SW480 (cell line): ENCODE measurements around the gene SELENOM.
"Not testable (repeated sequence)": the region's sequence is repeated elsewhere in the genome, so short reads cannot be mapped to it uniquely, and the experiment has no call there.

Experiments used
- DNase-seq: peaks from one replicate; pipeline ENCODE4 v3.0.0-alpha.2; 2016; ENCODE audit warnings: low spot score

Gene SELENOM

GRCh38 chr22:31130873-31131272 is 23.5 kb upstream of the SELENOM start:
- no peak for DNase-seq

DNA sequence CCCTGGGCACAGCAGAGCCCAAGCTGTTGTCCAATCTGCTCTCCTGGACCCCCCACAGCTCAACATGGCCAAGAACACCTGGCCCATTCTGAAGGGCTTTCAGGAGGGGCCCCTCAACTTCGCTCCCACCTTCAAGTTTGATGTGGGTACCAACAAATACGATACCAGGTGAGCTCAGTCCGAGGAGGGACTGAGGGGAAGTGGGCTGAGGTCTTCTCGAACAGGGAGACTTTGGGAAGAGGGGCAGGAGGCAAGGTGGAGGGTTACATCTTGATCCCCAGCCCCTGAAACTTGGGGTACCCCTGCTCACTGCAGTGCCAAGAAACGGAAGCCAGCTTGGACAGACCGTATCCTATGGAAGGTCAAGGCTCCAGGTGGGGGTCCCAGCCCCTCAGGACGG is 20.8 kb upstream of the SELENOM start:
- DNase-seq = no peak

DNA sequence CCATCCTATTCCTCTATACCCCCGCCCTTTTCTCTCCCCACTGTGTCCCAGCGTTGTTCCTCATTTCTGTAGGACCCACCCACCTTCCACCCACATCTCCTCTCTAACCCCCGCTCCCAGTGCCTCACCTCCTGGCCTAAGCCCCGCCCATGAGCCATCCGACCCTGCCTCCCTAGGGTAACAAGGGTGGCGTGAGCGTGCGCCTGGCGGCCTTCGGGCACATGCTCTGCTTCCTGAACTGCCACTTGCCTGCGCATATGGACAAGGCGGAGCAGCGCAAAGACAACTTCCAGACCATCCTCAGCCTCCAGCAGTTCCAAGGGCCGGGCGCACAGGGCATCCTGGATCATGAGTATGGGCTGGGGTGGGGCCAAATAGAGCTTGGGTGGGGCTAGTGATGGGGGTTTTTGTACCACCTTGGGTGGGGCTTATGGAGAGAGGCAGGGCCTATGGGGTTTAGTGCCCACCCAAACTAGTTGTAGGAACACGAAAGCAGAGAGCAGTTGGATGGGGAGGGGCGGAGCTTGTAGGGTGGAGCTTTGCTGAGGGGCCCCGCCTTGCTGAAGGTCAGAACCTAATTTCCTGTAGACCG is 19.9 kb upstream of the SELENOM start:
- DNase-seq = no peak

GRCh38 chr22:31126869-31127175 is 19.5 kb upstream of the SELENOM start:
- DNase-seq = no peak

- DNase-seq = no peak
Observed at GRCh38 chr22:31126128-31126868, 18.9 kb upstream of the SELENOM start.

DNA sequence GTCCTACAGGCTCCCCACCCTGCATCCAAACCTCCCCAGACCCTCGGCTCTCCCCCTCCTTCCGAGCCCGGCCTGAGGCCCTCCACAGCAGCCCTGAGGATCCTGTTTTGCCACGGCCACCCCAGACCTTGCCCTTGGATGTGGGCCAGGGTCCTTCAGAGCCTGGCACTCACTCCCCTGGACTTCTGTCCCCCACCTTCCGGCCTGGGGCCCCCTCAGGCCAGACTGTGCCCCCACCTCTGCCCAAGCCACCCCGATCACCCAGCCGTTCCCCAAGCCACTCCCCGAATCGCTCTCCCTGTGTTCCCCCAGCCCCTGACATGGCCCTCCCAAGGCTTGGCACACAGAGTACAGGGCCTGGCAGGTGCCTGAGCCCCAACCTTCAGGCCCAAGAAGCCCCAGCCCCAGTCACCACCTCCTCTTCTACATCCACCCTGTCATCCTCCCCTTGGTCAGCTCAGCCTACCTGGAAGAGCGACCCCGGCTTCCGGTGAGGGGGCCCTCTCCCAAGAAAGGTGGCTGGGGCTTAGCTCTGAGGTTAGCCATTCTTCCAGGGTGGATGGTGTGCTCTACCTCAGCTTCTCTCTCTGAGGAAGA is 18.3 kb upstream of the SELENOM start:
- DNase-seq = no peak

- no peak for DNase-seq
Observed at GRCh38 chr22:31124811-31125465, 17.6 kb upstream of the SELENOM start.

DNA sequence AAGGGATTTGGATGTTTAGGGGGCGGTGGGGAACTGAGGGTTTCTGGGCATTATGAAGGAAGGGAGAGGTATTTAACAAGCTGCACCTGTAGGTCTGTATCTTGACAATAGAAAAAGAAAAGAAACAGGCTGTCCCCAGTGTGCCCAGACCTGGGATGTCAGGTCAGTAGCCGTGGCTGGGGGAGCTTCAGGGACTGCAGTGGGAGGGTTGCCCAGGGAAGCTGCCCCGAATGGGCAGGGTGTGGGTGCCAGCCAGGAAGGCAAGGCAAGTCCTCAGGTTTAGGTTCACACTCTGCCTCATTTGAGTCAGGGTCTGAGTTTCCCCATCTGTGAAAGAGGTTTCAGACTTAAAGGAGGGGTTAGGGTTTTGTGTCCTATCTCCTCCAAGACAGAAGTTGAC is 16.9 kb upstream of the SELENOM start:
- no peak for DNase-seq

DNA sequence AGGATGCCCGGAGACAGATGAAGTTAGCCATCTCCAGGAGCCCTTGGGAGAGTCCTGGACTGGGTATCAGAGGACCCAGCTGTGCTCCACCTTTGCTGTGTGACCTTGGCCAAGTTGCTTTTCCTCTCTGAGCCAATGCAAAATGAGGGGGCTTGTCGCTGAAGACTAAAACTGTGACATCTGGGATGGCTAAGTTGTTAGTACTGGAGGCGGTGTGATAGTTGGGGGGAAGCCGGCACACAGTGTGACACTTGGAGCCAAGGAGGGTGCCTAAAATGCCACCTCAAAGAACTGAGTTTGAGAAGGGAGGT is 15.9 kb upstream of the SELENOM start:
- no peak for DNase-seq

GRCh38 chr22:31122532-31123291 is 15.3 kb upstream of the SELENOM start, which contains the start of gene INPP5J:
INPP5J (plus strand) TSS chr22:31122966; CDS start chr22:31123015, 49 bp downstream.
- DNase-seq = peak; percentile 56

GRCh38 chr22:31122196-31122531 is 14.8 kb upstream of the SELENOM start:
- peak; percentile 8 for DNase-seq

- no peak for DNase-seq
Observed at GRCh38 chr22:31121403-31121802, 14.0 kb upstream of the SELENOM start.

GRCh38 chr22:31120642-31121041 is 13.3 kb upstream of the SELENOM start:
- DNase-seq = no peak

DNA sequence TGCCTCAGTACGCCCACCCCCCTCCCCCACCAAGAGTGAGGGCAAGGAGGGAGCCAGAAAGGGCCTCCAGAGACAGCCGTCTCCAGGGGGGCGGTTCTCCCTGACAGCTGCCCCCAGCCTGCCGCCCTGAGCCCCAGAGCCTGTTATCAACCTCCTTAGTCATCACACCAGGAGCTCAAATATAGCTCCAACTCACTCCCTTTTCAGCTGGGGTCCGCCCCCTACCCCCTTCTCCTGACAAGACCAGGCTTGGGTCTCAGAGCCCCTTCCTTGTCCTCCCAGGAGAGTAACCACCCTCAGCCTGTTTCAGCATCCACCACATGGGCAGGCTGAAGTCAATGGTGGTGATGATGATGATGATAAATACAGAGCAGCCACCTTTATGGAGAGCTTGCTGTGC is 12.9 kb upstream of the SELENOM start:
- no peak for DNase-seq

DNA sequence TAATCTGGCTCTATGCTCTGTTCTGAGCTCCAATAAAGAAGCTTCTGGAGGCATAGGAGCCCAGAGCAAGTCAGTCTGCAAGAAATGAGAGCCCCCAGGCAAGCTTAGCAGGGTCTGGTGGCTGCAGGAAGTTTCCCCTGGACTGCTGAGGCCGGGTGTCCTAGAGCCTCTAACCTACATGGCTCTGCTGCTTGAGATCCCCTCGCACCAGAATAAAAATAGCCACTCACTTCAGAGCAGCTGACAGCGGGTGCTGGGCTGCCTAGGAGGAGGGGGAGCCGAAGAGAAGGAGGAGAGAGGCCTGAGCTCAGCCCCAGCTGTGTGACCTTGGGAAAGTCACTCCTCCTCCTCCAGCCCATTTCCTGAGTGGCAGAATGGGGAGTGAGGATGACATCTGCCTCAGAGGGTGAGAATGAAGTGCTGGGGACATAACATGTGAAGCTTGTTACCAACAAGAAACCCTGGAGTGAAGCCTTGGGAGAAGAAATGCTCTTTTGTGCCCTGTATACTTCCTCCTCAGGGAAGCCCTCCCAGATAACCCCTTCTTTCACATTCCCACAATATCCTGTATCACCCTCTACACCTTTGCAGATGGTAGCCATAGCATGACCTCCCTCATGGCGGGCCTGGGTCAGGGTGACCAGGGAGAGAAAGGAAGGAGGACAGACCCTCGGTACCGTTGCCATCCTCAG is 11.8 kb upstream of the SELENOM start:
- no peak for DNase-seq

GRCh38 chr22:31118046-31118820 is 10.9 kb upstream of the SELENOM start:
- DNase-seq = no peak

DNA sequence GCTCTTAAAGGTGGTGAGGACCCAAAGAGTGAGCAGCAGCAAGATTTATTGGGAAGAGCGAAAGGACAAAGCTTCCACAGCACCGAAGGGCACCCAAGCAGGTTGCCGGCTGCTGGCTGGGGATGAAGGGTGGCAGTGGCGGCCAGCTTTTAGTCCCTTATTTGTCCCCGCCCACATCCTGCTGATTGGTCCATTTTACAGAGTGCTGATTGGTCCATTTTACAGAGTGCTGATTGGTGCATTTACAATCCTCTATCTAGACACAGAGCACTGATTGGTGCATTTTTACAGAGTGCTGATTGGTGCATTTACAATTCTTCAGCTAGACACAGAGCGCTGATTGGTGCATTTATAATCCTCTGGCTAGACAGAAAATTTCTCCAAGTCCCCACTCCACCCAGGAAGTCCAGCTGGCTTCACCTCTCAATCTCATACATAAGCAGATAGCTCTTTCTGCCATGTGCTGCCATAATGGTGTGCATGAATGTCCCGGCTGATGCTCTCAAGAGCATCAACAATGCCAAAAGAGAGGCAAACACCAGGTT is 5.3 kb upstream of the SELENOM start:
- DNase-seq = not testable (repeated sequence)

DNA sequence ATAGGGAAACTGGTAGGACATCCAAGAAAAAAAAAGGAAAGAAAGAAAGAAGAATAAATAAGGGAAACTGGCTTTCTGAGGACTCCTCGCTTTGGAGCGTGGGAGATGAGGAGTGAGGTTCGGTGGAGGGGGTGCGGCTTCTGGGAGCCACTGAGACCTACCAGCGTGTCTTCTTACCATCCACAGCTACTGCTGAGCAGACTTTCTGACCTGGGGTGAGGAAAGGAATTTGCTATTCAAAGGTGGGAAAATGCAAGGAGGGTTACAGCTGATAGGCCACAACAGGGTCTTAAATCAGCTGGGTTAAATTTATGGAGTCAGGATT is 488 bp upstream of the SELENOM start:
- DNase-seq = no peak

GRCh38 chr22:31106731-31107177 is 614 bp downstream of the SELENOM start:
- no peak for DNase-seq

DNA sequence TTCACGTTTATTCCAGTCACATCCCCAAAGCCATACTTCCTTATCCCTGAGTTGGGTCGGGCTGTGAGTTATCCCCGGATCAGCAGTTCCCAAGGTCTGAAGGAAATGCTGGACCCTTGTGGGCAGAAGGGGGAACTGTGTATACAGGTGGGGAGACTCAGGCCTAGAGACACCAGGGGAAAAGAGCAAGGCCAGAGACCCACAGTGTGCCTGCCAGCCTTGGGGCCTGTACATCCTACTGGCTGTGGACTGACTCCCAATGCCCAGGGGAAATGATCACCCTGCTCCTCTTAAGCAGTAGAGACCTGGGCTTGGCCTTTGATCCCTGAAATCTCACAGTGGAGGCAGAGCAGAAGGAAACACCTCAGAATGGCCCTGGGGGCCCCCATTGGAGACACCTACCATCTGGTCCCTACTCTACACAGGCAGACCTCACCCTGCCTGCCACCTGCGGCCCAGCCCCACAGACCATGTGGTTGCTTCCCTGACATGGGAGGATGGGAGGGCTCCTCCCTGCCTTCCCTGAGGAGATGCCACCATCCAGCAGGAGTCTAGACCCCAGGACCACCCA is 1.3 kb downstream of the SELENOM start:
- no peak for DNase-seq
